Panc1 (cell line): Measurements from ENCODE around the gene CHCHD3. TPM values are rescaled to one million over a fixed set of nuclear protein-coding genes. Genes with fewer than 3 reads are reported as not detected.

Experiments used
- ATAC-seq: fragments of 200-7000 bp; cut with Tn5 transposase; 2 replicates; pipeline ENCODE4 v1.9.1; 2020; ENCODE audit warnings: mild to moderate bottlenecking, moderate library complexity
- BruUV-seq: library from RNA; stranded (reverse); fragments of 400-500 nt; replicated peaks from 2 replicates; lab custom pipeline; 2021; lab: Mats Ljungman, UMichigan
- CTCF ChIA-PET: fragments of 300-600 bp; sonication (Branson Sonifier 250); formaldehyde crosslinking; loops from one replicate; lab custom pipeline; 2022; ENCODE audit warnings: antibody characterized with exemption; lab: Charles Lee
- POLR2A ChIA-PET: fragments of 300-600 bp; sonication (Branson Sonifier 250); formaldehyde crosslinking; loops from one replicate; lab custom pipeline; 2022; ENCODE audit warnings: antibody characterized with exemption; lab: Charles Lee
- DNase-seq: peaks from one replicate; pipeline ENCODE4 v3.0.0-alpha.2; 2010; ENCODE audit warnings: low read depth, low spot score
- H3K27ac ChIP-seq: 2 replicates; pipeline ENCODE4 v1.5.1; 2011; ENCODE audit warnings: mild to moderate bottlenecking, low read length, inconsistent platforms
- H3K27me3 ChIP-seq: fragments of 200-500 bp; sonication (Bioruptor generic); 2 replicates; pipeline ENCODE4 v1.6.0; 2014; ENCODE audit warnings: low read length, inconsistent platforms; ENCODE audit not compliant: control insufficient read depth, insufficient read depth
- H3K36me3 ChIP-seq: fragments of 200-500 bp; sonication (Bioruptor generic); 2 replicates; pipeline ENCODE4 v1.5.1; 2014; ENCODE audit warnings: inconsistent platforms, mild to moderate bottlenecking, low read length, moderate library complexity; ENCODE audit not compliant: control insufficient read depth, insufficient read depth
- H3K4me1 ChIP-seq: 2 replicates; pipeline ENCODE4 v1.5.1; 2011; ENCODE audit warnings: inconsistent platforms, mild to moderate bottlenecking, low read length, moderate library complexity; ENCODE audit not compliant: control insufficient read depth, insufficient read depth
- H3K4me3 ChIP-seq, 2 experiments: 2 replicates each; pipeline ENCODE4 v1.5.1; 2011 to 2012; ENCODE audit warnings: low read depth in 2 of 2, low read length in 2 of 2, mild to moderate bottlenecking in 2 of 2, inconsistent platforms in 1 of 2, moderate library complexity in 1 of 2
- H3K9me3 ChIP-seq: fragments of 200-500 bp; sonication (Bioruptor generic); 2 replicates; pipeline ENCODE4 v1.5.1; 2014; ENCODE audit warnings: low read depth, mild to moderate bottlenecking, inconsistent platforms, low read length, moderate library complexity; ENCODE audit not compliant: control insufficient read depth, insufficient read depth
- POLR2AphosphoS5 ChIP-seq: IDR thresholded peaks from 2 replicates; pipeline ENCODE4 v1.6.1; 2012; ENCODE audit warnings: mild to moderate bottlenecking, low read depth, low read length, moderate library complexity
- REST ChIP-seq, 2 experiments: IDR thresholded peaks; 2 replicates each; pipeline ENCODE4 v1.6.1; 2011 to 2012; ENCODE audit warnings: low read depth in 2 of 2, control low read depth in 1 of 2, low read length in 1 of 2, mild to moderate bottlenecking in 1 of 2, moderate library complexity in 1 of 2; ENCODE audit not compliant: insufficient read depth in 1 of 2
- SIN3A ChIP-seq: IDR thresholded peaks from 2 replicates; pipeline ENCODE4 v1.6.1; 2012; ENCODE audit warnings: low read depth, mild to moderate bottlenecking, low read length, moderate library complexity, borderline replicate concordance; ENCODE audit not compliant: insufficient read depth
- TCF7L2 ChIP-seq: IDR thresholded peaks from 2 replicates; pipeline ENCODE4 v1.6.1; 2011; ENCODE audit warnings: mild to moderate bottlenecking, low read depth, low read length, inconsistent platforms
- in situ Hi-C: cut with HindIII; loops from 2 replicates; pipeline ENCODE4 v1.10.0; 2016; ENCODE audit warnings: low sequenced_read_pairs, low pct_unique_long_range_greater_than_20kb
- intact Hi-C: fragments of 100-400 bp; cut with micrococcal nuclease; formaldehyde crosslinking; loops from one replicate; pipeline ENCODE4 v1.10.0; 2022; ENCODE audit not compliant: unreplicated experiment
- total RNA-seq: library from RNA; stranded (reverse); gene quantifications from one replicate; pipeline ENCODE4 v1.2.1, GENCODE V29; 2021; ENCODE audit not compliant: unreplicated experiment
- TF ChIP-seq, protein P1 (sequence below): fragments of 450-650 bp; IDR thresholded peaks from 2 replicates; pipeline ENCODE4 v1.5.1; 2017; ENCODE audit warnings: mild to moderate bottlenecking

CHCHD3 gene
- total RNA-seq, 1 experiment from 2014 or later: 109 TPM

- in situ Hi-C loops: no loop called here
Observed at GRCh38 chr7:133003052-133003910, 78.6 kb downstream of the CHCHD3 start.

GRCh38 chr7:133001727-133002126 lies 80.2 kb downstream of the CHCHD3 start:
- in situ Hi-C loops: no loop called here
- Histone ChIP-seq H3K27me3 (no peaks in the 10 kb centered on the region), H3K27ac (no peak overlapping the region), H3K4me1 (no peaks in the 10 kb centered on the region), H3K4me3 (no peak overlapping the region), H3K9me3 (no peaks in the 10 kb centered on the region), H3K36me3 (no peaks in the 10 kb centered on the region; the same call in 1 of the 2 replicates)
- DNase-seq (no peak), ATAC-seq (no peak)
- TF ChIP-seq, protein P1, sequence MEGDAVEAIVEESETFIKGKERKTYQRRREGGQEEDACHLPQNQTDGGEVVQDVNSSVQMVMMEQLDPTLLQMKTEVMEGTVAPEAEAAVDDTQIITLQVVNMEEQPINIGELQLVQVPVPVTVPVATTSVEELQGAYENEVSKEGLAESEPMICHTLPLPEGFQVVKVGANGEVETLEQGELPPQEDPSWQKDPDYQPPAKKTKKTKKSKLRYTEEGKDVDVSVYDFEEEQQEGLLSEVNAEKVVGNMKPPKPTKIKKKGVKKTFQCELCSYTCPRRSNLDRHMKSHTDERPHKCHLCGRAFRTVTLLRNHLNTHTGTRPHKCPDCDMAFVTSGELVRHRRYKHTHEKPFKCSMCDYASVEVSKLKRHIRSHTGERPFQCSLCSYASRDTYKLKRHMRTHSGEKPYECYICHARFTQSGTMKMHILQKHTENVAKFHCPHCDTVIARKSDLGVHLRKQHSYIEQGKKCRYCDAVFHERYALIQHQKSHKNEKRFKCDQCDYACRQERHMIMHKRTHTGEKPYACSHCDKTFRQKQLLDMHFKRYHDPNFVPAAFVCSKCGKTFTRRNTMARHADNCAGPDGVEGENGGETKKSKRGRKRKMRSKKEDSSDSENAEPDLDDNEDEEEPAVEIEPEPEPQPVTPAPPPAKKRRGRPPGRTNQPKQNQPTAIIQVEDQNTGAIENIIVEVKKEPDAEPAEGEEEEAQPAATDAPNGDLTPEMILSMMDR: no peak
- TF ChIP-seq TCF7L2 (no peak), REST (IDR thresholded peaks at IDR 0.05; ENCODE audit: insufficient read depth in 1 of 2, low read depth in 2 of 2, low read length in 1 of 2) (no peak), SIN3A (no peak), POLR2AphosphoS5 (no peak)
- CTCF ChIA-PET: no interaction called here
- POLR2A ChIA-PET: no interaction called here
- intact Hi-C loops: no loop called here
- BruUV-seq: no TSS peak

More at GRCh38 chr7:133003052-133003910, 78.6 kb downstream of the CHCHD3 start:
- H3K4me1 ChIP-seq: no peaks in the 10 kb centered on the region
- ChIA-PET POLR2A (interaction anchor here (0.7 kb wide), 1 partner anchor 250 kb away, joined by 4 read pairs; the partner anchor contains the start of gene EXOC4), CTCF (no interaction called here)
- DNase-seq: no peak
- H3K27me3 ChIP-seq: no peaks in the 10 kb centered on the region
- no peaks in the 10 kb centered on the region; the same call in 1 of the 2 replicates for H3K36me3 ChIP-seq
- no peak overlapping the region for H3K27ac ChIP-seq
- TF ChIP-seq TCF7L2 (no peak), POLR2AphosphoS5 (no peak), SIN3A (no peak), REST (IDR thresholded peaks at IDR 0.05; ENCODE audit: insufficient read depth in 1 of 2, low read depth in 2 of 2, low read length in 1 of 2) (no peak)
- TF ChIP-seq, protein P1: no peak
- no peak overlapping the region for H3K4me3 ChIP-seq
- ATAC-seq: no peak
- BruUV-seq: no TSS peak
- H3K9me3 ChIP-seq: no peaks in the 10 kb centered on the region
- intact Hi-C loops: no loop called here
